Chondrocyte (in vitro differentiated cells): Measurements from ENCODE around the gene LGALS16. TPM values are rescaled to one million over a fixed set of nuclear protein-coding genes. Genes with fewer than 3 reads are reported as not detected.

Source experiments
- DNase-seq: peaks from one replicate; pipeline ENCODE4 v3.0.0; 2021; ENCODE audit warnings: mixed read lengths, low spot score
- H3K27ac Mint-ChIP-seq: one replicate; pipeline ENCODE4 v1.8.0; 2021; ENCODE audit warnings: mild to moderate bottlenecking, moderate library complexity, mixed read lengths; ENCODE audit not compliant: unreplicated experiment
- H3K27me3 Mint-ChIP-seq: 2 replicates; pipeline ENCODE4 v1.8.0; 2021; ENCODE audit warnings: low read depth, mixed read lengths
- H3K36me3 Mint-ChIP-seq: 2 replicates; pipeline ENCODE4 v1.8.0; 2021; ENCODE audit warnings: low read depth, mixed read lengths
- H3K4me1 Mint-ChIP-seq: 2 replicates; pipeline ENCODE4 v1.8.0; 2021; ENCODE audit warnings: low read depth, mild to moderate bottlenecking, mixed read lengths
- H3K4me3 Mint-ChIP-seq: one replicate; pipeline ENCODE4 v1.8.0; 2021; ENCODE audit warnings: mild to moderate bottlenecking, moderate library complexity, mixed read lengths; ENCODE audit not compliant: unreplicated experiment
- H3K9me3 Mint-ChIP-seq: 2 replicates; pipeline ENCODE4 v1.8.0; 2021; ENCODE audit warnings: low read depth, mixed read lengths
- total RNA-seq: library from RNA; stranded (reverse); gene quantifications from 3 replicates; pipeline ENCODE4 v1.2.1, GENCODE V29; 2021
- TF ChIP-seq, protein P1 (sequence below): fragments of 200-600 bp; sonication (generic); IDR thresholded peaks from 2 replicates; pipeline ENCODE4 v1.5.0; 2021; ENCODE audit warnings: antibody characterized with exemption, mild to moderate bottlenecking, moderate library complexity

Gene LGALS16
- total RNA-seq, 1 donor from 2014 or later, result not detected

DNA sequence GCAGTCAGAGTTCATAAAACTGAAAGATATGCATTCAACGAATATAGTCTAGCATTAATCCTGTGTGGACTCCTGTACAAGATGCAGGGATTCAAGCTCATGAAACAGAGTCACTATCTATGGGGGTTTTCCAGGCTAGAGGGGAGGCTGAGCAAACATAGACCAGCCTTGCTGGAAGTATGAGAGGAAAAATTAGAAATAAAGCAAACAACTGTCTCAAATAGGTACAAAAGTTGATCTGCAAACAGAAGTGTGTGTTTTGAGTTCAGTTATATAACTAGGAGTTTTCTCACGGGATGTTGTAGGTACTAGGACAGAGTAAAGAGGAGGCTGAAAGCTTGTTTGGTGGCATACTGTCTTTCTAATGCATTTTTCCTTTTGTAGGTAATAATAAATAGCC is 40.0 kb downstream of the LGALS16 start:
- Mint-ChIP-seq H3K4me3 (no peak overlapping the region), H3K36me3 (no peaks in the 10 kb centered on the region), H3K27ac (no peak overlapping the region), H3K9me3 (no peaks in the 10 kb centered on the region), H3K27me3 (peaks cover 17% of the 10 kb centered on the region), H3K4me1 (no peaks in the 10 kb centered on the region)
- no peak for DNase-seq
- TF ChIP-seq, protein P1, sequence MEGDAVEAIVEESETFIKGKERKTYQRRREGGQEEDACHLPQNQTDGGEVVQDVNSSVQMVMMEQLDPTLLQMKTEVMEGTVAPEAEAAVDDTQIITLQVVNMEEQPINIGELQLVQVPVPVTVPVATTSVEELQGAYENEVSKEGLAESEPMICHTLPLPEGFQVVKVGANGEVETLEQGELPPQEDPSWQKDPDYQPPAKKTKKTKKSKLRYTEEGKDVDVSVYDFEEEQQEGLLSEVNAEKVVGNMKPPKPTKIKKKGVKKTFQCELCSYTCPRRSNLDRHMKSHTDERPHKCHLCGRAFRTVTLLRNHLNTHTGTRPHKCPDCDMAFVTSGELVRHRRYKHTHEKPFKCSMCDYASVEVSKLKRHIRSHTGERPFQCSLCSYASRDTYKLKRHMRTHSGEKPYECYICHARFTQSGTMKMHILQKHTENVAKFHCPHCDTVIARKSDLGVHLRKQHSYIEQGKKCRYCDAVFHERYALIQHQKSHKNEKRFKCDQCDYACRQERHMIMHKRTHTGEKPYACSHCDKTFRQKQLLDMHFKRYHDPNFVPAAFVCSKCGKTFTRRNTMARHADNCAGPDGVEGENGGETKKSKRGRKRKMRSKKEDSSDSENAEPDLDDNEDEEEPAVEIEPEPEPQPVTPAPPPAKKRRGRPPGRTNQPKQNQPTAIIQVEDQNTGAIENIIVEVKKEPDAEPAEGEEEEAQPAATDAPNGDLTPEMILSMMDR, result no peak

DNA sequence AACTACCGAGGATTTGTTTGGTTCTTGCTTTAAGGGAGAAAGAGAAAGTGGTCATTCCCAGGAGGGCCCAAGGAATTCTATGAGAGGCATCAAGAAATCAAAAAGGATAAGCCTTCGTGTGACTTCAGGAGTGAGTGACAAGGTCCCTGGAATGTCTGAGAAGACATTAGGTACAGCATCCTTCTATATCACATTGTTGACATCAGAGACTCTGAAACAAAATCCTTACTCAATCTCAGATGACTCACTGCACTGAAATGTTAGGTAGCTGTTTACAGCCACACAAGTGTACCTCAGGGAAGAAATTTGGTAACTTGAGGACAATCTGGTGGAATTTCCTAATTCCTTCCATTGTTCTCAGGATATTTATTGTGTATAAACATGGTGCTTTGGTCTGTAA is 40.7 kb downstream of the LGALS16 start:
- Mint-ChIP-seq H3K27ac (no peak overlapping the region), H3K27me3 (peaks cover 17% of the 10 kb centered on the region), H3K36me3 (no peaks in the 10 kb centered on the region), H3K4me1 (no peaks in the 10 kb centered on the region), H3K9me3 (no peaks in the 10 kb centered on the region), H3K4me3 (no peak overlapping the region)
- DNase-seq, result no peak
- TF ChIP-seq, protein P1, result no peak

DNA sequence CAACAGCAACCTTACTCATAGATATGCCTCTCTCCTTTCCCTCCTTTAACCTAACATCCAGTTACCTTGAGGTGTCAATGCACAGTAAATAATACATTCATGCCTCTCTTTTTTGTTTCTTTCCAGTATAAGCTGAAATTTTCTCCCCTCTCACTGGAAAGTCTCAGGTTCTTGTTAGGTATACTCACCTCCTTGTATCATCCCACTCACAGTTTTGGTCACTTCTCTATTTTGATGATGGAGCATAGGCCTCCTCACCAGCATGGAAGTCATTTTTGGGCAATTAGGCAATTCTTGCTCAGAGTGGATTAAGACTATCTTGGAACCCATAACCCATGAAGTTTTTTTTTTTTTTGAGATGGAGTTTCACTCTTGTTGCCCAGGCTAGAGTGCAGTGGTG is 42.8 kb downstream of the LGALS16 start:
- DNase-seq, result no peak
- no peaks in the 10 kb centered on the region for H3K9me3 Mint-ChIP-seq
- H3K4me1 Mint-ChIP-seq, result no peaks in the 10 kb centered on the region
- H3K27ac Mint-ChIP-seq, result no peak overlapping the region
- TF ChIP-seq, protein P1, result no peak
- peaks cover 13% of the 10 kb centered on the region for H3K27me3 Mint-ChIP-seq
- H3K36me3 Mint-ChIP-seq, result no peaks in the 10 kb centered on the region
- no peak overlapping the region for H3K4me3 Mint-ChIP-seq

DNA sequence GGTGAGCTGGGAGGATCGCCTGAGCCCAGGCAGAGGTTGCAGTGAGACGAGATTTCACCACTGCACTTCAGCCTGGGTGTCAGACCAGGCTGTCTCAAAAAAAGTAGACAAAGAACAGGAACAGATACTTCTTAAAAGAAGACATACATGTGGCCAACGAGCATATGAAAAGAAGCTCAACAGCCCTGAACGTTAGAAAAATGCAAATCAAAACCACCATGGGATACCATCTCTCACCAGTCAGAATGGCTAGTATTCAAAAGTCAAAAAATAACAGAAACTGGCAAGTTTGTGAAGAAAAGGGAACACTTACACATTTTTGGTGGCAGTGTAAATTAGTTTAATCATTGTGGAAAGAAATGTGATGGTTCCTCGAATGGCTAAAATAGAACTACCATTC is 45.6 kb downstream of the LGALS16 start:
- H3K4me3 Mint-ChIP-seq, result no peak overlapping the region
- no peaks in the 10 kb centered on the region for H3K4me1 Mint-ChIP-seq
- no peaks in the 10 kb centered on the region for H3K9me3 Mint-ChIP-seq
- peaks cover 4% of the 10 kb centered on the region for H3K27me3 Mint-ChIP-seq
- no peak for DNase-seq
- H3K36me3 Mint-ChIP-seq, result no peaks in the 10 kb centered on the region
- TF ChIP-seq, protein P1, result no peak
- no peak overlapping the region for H3K27ac Mint-ChIP-seq

DNA sequence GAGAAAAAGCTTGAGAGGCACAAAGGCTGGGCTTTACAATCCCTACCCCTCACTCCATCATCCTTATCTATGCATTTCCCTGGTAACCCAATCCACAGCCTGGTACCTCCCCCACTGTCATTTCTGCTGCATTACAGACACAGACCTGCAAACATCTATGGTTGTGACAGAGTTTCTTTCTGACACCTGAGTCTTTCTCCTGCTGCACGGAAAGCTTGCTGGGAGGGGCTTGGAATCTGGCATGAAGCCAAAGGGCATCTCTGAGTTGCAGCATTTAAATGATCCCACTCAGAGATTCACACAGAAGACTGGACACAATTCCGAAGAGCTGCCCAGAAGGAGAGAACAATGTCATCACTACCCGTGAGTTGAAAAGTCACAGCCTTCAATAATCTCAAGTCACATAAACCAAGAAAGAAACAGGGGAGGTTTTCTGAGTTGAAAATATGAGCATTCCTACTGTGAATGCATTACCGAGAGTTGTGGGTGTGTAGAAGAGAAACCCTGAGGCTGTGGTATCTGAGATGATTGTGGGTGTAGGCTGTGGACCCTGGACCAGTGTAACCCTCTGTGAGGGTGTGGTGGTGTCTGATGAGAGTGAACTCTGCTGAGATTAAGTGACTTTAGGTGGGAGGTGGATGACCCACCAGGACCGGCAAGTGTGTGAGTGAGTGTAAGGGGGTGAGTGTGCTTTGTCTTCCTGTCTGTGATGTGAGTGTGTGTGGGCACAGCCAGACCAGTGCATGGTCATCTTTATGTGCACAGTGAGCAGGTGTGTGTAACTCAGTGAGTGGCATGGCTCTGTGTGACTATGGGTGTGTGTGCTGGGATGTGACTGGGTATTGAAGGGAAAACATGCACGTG is 48.7 kb downstream of the LGALS16 start, which contains the start of gene LGALS14:
Gene LGALS14, plus strand, starts transcription at position 301 of the 864 bp plus-strand sequence. Its CDS starts 48 bp downstream, at position 349.
- Mint-ChIP-seq H3K27ac (no peak within 1 kb of the TSS), H3K4me3 (no peak within 1 kb of the TSS), H3K9me3 (no peaks in the 10 kb centered on the region), H3K27me3 (peaks cover 4% of the 10 kb centered on the region), H3K4me1 (no peaks in the 10 kb centered on the region), H3K36me3 (no peaks in the 10 kb centered on the region)
- DNase-seq, result no peak
- TF ChIP-seq, protein P1, result no peak
